NCI-H345 treated with DMSO at 0.1 percent for 48 hours (cell line): ENCODE data around the gene TMEM127.
"Not testable (repeated sequence)": the region's sequence is repeated elsewhere in the genome, so short reads cannot be mapped to it uniquely, and the experiment has no call there.

Experiments used
- DNase-seq: peaks from one replicate; lab custom pipeline; 2025; ENCODE audit not compliant: unreplicated experiment; lab: John Stamatoyannopoulos, UW

TMEM127 gene

GRCh38 chr2:96264656-96265348 is 995 bp downstream of the TMEM127 start:
- DNase-seq, result no peak

- DNase-seq, result no peak
Measured at GRCh38 chr2:96264086-96264485, 1.7 kb downstream of the TMEM127 start.

DNA sequence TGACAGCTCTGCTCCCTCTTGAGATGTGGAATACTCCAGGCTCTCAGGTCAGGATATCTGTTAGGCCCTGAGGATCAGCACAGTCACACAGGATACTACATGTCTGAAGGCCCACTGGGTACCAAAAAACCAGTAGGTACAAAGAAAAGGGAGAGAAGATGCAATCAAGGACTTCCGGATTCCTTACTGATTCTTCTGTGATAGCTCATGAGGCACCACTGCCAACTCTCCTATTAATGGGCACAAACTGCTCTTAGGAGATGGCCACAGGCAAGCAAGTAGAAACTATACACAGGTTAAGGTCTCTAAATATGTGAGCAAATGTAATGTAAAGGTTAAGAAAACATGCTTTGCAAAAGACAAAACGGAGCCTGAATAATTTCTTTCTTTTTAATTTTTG is 3.5 kb downstream of the TMEM127 start:
- DNase-seq, result no peak

DNA sequence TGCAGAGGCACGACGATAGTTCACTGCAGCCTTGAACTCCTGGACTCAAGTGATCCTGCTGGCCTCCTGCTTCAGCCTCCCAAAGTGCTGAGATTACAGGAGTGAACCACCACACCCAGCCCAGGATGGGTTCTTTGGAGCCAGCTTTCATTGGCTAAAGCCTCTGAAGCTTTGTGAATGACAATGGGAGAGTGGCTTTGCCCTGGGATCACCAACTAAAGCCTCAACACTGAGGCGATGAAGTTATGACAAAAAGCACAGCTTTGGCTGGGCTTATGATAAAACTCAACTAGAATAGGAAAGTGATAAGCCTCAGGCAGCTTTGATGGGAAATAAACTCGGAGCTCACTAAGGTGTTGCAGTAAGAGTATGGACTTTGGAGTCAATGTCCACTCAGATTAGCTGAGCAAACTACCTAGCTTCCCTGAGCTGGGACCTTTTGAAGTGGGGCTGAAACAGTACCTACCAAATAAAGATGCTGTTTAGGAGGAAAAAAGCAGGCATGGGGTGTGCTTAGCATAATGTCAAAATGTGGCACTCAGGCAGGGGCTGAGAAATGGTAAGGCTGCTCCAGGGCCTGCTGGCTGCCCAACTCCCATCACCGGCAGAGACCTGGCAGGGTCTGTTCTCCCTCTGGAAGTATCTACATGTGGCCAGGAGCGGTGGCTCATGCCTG is 4.3 kb downstream of the TMEM127 start:
- no peak for DNase-seq

- DNase-seq, result no peak
Measured at GRCh38 chr2:96260387-96261260, 5.2 kb downstream of the TMEM127 start.

- no peak for DNase-seq
Measured at GRCh38 chr2:96259497-96259921, 6.3 kb downstream of the TMEM127 start.

DNA sequence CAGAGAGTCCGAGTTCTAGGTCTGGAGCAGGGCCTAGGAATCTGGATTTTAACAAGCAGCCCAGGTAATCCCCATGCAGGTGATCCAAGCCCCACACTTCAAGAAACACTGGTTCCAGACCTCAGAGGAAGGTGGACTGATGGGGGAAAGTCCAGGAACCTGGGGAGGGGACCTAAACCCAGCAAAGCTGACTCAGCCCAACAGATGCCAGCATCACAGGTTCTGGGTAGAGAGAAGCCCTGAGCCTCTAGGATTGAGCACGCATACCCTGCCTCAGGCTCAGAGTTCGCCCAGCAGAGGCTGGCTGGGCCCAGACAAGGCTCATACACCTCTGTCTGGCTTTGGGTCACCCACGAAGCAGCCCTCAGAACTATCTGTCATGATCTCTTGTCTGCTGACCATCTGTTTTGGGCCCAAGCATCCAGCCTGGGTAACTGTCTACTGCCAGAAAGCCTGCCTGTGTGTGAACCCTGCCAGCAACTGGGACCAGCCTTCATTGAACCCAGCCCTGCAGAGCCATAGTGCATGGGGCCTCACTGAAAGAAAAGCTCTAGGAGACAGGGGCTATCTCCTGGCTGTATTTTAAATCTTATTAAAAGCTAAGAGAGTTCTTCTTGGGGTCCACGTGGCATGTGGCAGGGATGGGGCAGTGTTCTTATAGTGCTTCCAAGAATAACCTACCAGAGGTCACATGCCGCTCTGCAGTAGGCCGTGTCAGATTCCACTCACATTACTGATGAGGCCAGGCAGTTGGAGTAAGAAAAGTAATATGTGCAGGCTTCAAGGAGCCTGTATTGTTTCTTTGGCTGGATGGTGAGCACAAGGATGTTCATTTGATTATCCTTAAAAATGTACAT is 7.4 kb downstream of the TMEM127 start:
- no peak for DNase-seq

- not testable (repeated sequence) for DNase-seq
Measured at GRCh38 chr2:96257744-96258143, 8.1 kb downstream of the TMEM127 start.

DNA sequence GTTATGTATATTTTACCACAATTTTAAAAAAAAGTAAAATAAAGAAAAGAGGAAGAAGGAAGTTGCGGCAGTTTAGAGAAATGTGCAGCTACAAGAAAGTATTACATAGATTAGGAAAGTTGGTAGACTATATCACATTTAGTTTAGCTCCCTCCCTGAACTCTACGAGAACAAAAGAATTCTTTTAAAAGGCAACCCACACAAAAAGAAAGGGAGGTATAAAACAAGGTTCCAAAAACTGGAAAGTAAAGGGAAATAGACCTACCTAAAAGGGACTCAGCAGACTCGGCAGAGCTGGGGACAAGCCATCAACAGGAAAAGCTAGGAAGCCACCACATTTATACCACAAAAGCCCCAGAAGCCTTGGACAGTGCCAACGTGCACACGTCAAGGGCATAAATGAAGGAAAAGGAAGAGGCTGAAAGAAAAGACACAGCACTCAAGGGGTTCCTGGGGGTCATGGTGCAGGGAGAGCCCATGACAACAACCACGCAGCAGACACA is 9.1 kb downstream of the TMEM127 start:
- DNase-seq, result no peak

DNA sequence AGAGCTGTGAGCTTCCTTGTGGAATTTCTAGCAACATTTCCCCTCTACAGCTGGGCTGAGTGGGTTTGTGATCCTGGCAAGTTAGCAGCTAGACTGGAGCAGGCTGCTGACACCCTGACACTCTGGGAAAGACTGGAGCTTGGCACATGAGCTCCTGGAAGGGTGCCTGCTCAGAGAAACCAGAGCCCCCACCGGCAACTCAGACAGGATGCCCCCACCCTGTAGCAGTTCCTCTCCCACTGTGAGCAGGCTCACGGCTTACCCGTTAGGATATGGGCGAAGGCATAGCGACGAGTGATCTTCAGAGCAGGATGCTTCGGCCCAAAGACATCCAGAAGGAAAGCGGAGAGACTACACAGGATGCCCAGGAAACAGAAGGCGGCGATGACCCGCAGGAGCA is 11.2 kb downstream of the TMEM127 start:
- DNase-seq, result no peak

DNA sequence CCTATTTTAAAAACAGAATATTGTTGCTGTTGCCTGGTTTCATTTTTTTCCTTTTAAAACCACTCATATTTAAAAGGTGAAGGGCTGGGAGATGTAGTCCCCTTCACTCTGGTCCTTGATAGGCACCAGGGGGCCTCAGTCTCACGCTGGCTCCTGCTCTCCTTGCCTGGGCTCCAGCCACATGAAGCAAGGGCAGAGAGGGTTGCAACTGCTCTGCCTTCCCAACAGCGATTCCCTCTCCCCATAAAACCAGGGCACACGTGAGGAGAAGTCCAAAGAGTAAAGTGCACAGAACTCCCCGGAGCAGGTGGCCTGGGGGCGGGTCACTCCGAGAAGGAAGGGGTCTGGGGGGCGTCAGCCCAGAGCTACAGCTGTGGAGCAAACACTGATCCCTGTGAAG is 12.8 kb downstream of the TMEM127 start:
- no peak for DNase-seq

- DNase-seq, result no peak
Measured at GRCh38 chr2:96252526-96252925, 13.3 kb downstream of the TMEM127 start.

DNA sequence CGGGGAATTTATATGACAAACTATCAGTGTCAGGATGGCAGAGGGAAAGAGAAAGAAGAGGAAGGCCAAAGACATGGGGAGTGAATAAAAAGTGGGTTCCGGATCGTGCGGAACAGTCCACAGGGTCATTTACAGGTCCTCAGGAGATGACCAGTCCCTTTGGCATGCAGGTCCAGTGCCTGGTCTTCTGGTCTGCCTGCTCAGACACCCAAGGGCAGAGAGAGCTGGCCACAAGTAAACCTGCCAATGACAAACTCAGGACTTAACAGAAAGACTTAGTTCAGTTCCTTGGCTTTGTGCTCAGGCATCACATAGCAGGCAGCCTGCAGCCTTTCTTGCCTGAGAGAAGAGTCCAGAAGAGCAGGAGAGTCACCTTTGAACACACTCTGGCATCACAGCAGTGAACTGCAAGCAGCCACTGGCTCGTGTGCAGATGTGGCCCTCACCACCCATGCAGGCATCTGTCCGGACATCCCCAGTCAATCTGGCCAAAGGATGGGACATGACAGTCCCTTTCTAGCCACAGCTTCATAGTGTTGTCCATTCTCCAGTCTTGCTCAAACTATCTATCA is 14.0 kb downstream of the TMEM127 start:
- DNase-seq, result no peak

DNA sequence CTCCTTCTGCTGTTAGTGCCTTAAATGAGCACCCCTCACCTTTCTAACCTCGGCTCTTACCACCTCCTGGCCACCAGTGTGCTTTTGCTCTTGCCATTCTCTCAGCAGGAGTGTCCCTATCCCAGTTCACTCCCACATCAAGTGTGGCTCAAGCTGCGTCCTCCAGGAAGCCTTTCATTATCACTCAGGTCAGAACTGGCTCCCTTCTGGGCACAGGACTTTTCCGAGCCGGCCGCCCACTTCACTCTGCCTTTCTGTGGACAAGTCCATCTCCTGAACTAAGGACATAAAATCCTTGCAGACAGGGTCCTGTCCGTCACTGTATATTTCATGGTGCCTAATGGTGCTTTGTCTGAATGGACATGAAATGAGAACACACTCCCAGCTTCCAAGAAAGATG is 15.6 kb downstream of the TMEM127 start:
- no peak for DNase-seq

DNA sequence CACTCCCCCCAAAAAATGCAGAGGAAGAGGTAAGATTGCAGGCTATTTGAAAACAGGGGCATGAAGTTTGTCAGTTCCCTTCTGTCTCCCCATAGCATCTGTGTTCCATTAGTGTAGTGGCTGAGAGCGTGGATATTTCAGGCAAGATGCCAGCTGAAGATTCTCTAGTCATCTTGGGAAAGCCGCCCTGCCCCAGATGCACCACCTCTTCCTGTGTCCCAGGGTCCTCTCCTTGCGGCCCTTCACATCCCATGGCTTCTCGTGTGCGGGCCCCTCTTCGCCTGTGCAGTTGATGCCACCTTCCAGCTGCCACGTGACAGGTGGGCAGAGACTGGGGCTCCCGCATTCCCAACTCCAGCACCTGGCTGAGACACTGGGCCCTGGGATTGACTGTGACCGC is 16.1 kb downstream of the TMEM127 start:
- DNase-seq, result no peak

- no peak for DNase-seq
Measured at GRCh38 chr2:96248624-96249023, 17.2 kb downstream of the TMEM127 start.

DNA sequence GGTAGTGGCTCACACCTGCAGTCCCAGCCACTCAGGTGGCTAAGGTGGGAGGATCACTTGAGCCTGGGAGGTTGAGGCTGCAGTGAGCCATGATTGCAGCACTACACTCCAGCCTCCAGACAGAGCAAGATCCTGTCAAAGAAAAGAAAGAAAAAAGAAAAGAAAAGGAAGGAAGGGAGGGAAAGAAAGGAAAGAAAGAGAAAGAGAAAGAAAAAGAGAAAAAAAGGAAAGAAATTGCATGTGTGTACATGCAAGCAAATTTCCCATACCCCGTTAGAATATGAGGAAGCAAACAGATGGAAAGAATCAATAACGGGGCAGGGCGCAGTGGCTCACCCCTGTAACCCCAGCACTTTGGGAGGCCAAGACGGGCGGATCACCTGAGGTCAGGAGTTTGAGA is 17.9 kb downstream of the TMEM127 start:
- no peak for DNase-seq

DNA sequence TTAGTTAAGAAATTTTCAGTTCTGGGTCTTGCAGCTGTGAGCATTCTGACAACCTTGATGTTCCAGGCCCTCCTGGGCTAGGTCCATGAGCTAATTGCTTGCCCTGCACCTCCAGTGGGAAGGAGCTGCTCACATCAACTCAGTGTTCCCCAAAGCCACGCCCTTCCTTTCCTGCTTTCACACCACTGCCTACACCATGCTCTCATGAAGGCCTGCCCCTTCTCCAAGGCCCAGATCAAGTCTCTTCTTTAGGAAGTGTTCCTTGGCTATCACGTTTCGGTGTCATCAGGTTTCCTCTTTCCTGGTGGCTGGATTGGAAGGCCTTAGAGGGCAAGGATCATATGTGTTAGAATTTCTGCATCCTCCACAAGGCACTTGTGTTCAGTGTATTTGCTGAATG is 18.8 kb downstream of the TMEM127 start:
- no peak for DNase-seq

- DNase-seq, result no peak
Measured at GRCh38 chr2:96245609-96246390, 20.0 kb downstream of the TMEM127 start.

GRCh38 chr2:96243843-96244242 is 22.0 kb downstream of the TMEM127 start:
- no peak for DNase-seq
